K562 (cell line): ENCODE data around the gene BCL2L12. TPM values are rescaled to one million over a fixed set of nuclear protein-coding genes. Genes with fewer than 3 reads are reported as not detected.
A peak's percentile ranks its signal among the peaks of the same experiment; 100 is the strongest.

Source experiments
- BHLHE40 ChIP-seq: IDR thresholded peaks from 2 replicates; pipeline ENCODE4 v1.6.1; 2011; ENCODE audit warnings: low read length, improper control_type of control experiment
- FOXA3 ChIP-seq, 2 experiments: fragments of 450-650 bp in 1 of 2; sonication (generic) in 1 of 2; formaldehyde crosslinking; IDR thresholded peaks in 1 of 2; conservative IDR thresholded peaks in 1 of 2; 2 replicates each; pipeline versions ENCODE4 v1.4.0 to v1.8.0; 2020 to 2022; ENCODE audit warnings: mild to moderate bottlenecking in 2 of 2, missing genetic modification reagents in 1 of 2
- FOXK2 ChIP-seq, 2 experiments: fragments of 450-650 bp; IDR thresholded peaks in 1 of 2; conservative IDR thresholded peaks in 1 of 2; 2 replicates each; pipeline ENCODE4 v1.6.1; 2016; ENCODE audit warnings: low read depth in 2 of 2, mild to moderate bottlenecking in 1 of 2
- FOXP4 ChIP-seq: sonication (generic); formaldehyde crosslinking; IDR thresholded peaks from 2 replicates; pipeline ENCODE4 v1.8.0; 2022; ENCODE audit warnings: mild to moderate bottlenecking, missing genetic modification reagents, borderline replicate concordance
- GABPA ChIP-seq: fragments of 200-800 bp; sonication (Bioruptor generic); conservative IDR thresholded peaks from 2 replicates; pipeline ENCODE4 v1.6.1; 2016; ENCODE audit warnings: low read depth, missing genetic modification characterization, missing compliant biosample characterization
- IRF2 ChIP-seq: sonication (generic); formaldehyde crosslinking; IDR thresholded peaks from 2 replicates; pipeline ENCODE4 v1.8.1; 2022; ENCODE audit warnings: mild to moderate bottlenecking, missing genetic modification reagents
- MLLT1 ChIP-seq, 2 experiments: fragments of 450-650 bp; IDR thresholded peaks; 2 replicates each; pipeline ENCODE4 v1.6.1; 2016
- PBX2 ChIP-seq, 2 experiments: IDR thresholded peaks in 1 of 2; conservative IDR thresholded peaks in 1 of 2; 2 replicates each; pipeline ENCODE4 v1.6.1; 2016; ENCODE audit warnings: low read depth in 2 of 2, mild to moderate bottlenecking in 1 of 2, missing compliant biosample characterization in 1 of 2, missing genetic modification characterization in 1 of 2, moderate library complexity in 1 of 2
- PHF8 ChIP-seq: fragments of 200-600 bp; sonication (generic); IDR thresholded peaks from 2 replicates; pipeline ENCODE4 v1.6.1; 2012; ENCODE audit warnings: mixed run types, mild to moderate bottlenecking, inconsistent platforms, low read length, moderate library complexity, borderline replicate concordance
- PRDM10 ChIP-seq: fragments of 450-650 bp; IDR thresholded peaks from 2 replicates; pipeline ENCODE4 v1.6.1; 2018; ENCODE audit not compliant: partially characterized antibody
- RBM15 ChIP-seq: fragments of 200-400 bp; formaldehyde crosslinking; IDR thresholded peaks from 2 replicates; pipeline ENCODE4 v1.6.1; 2018; ENCODE audit warnings: mild to moderate bottlenecking, low read length, moderate library complexity; ENCODE audit not compliant: insufficient read depth
- RFX1 ChIP-seq: fragments of 450-650 bp; IDR thresholded peaks from 2 replicates; pipeline ENCODE4 v1.6.1; 2016; ENCODE audit warnings: mild to moderate bottlenecking, moderate library complexity
- TARDBP ChIP-seq: fragments of 450-650 bp; IDR thresholded peaks from 2 replicates; pipeline ENCODE4 v1.6.1; 2016
- polyA plus RNA-seq, 8 experiments: library from polyadenylated mRNA; depleted of rRNA in 4 of 8; stranded (reverse) in 5 of 8; unstranded in 3 of 8; fragments of >200 nt; fragmentation: Nextera tagmentation in 2 of 8; fragmentation: Illumina TruSeq in 1 of 8; extraction: Ambion mirVana in 2 of 8; extraction: Trizol in 1 of 8; gene quantifications; 2 replicates each; pipeline versions ENCODE4 v1.2.1 to v1.2.3, GENCODE V29; 2011 to 2014; ENCODE audit warnings: inconsistent platforms in 1 of 8, missing spikeins in 1 of 8
- total RNA-seq, 7 experiments: library from RNA; depleted of rRNA in 6 of 7; stranded (reverse); fragments of >200 nt in 6 of 7; fragmentation: Illumina TruSeq in 2 of 7; extraction: Trizol in 2 of 7; gene quantifications; 2 replicates each; pipeline versions ENCODE4 v1.2.1 to v1.2.3, GENCODE V29; 2011 to 2021; ENCODE audit warnings: low replicate concordance in 1 of 7

Gene BCL2L12
- total and polyA plus RNA-seq, 9 of the 15 experiments (the other 6 are each of a cell fraction or from before 2014, with no cell fraction given), result 7.4 to 263 (median 81.2) TPM

GRCh38 chr19:49664171-49665035 lies 1.3 kb upstream of the BCL2L12 start (continued):
- TF ChIP-seq PRDM10 (peak; percentile 94), GABPA (tag) (peak; percentile 52), FOXA3 (CRISPR knock-in tag; conservative IDR thresholded peaks at IDR 0.05 in 1 of 2, IDR thresholded peaks at IDR 0.05 in 1 of 2) (no peak), PHF8 (peak; percentile 45; the same call in 1 of the 2 replicates), FOXK2 (conservative IDR thresholded peaks at IDR 0.05 in 1 of 2, IDR thresholded peaks at IDR 0.05 in 1 of 2; ENCODE audit: low read depth in 2 of 2) (0 out of 4 replicates have a peak, but pooled peaks of 1 of the 2 experiments have one; percentile 51), RFX1 (no peak), TARDBP (no peak), FOXP4 (CRISPR knock-in tag) (0 out of 2 replicates have a peak, but pooled peaks have one; percentile 66), MLLT1 (IDR thresholded peaks at IDR 0.05) (no peak), BHLHE40 (peak; percentile 61), IRF2 (no peak), PBX2 (CRISPR knock-in tag; IDR thresholded peaks at IDR 0.05; ENCODE audit: low read depth) (no peak), PBX2 (tag; conservative IDR thresholded peaks at IDR 0.05; ENCODE audit: low read depth) (no peak), RBM15 (no peak)
